Transverse colon (tissue), 4 donors: Measurements from ENCODE around the gene TNF.

Source experiments
- CTCF ChIP-seq, 5 experiments: fragments of 200-600 bp in 3 of 5; fragments of 450-650 bp in 2 of 5; sonication (generic) in 3 of 5; IDR thresholded peaks; 1 replicate in 2 of 5; 2 replicates in 3 of 5; pipeline ENCODE4 v1.5.1; 2016 to 2017; ENCODE audit warnings: antibody characterized with exemption in 5 of 5, inconsistent platforms in 3 of 5, mild to moderate bottlenecking in 2 of 5, moderate library complexity in 1 of 5
- POLR2A ChIP-seq: fragments of 450-650 bp; IDR thresholded peaks from one replicate; pipeline ENCODE4 v1.6.1; 2016; ENCODE audit warnings: antibody characterized with exemption, mild to moderate bottlenecking, moderate library complexity
- POLR2AphosphoS5 ChIP-seq, 3 donors: sonication (generic); formaldehyde crosslinking; IDR thresholded peaks; one replicate each; pipeline ENCODE4 v1.6.1; 2016; ENCODE audit warnings: antibody characterized with exemption in 3 of 3

DNA sequence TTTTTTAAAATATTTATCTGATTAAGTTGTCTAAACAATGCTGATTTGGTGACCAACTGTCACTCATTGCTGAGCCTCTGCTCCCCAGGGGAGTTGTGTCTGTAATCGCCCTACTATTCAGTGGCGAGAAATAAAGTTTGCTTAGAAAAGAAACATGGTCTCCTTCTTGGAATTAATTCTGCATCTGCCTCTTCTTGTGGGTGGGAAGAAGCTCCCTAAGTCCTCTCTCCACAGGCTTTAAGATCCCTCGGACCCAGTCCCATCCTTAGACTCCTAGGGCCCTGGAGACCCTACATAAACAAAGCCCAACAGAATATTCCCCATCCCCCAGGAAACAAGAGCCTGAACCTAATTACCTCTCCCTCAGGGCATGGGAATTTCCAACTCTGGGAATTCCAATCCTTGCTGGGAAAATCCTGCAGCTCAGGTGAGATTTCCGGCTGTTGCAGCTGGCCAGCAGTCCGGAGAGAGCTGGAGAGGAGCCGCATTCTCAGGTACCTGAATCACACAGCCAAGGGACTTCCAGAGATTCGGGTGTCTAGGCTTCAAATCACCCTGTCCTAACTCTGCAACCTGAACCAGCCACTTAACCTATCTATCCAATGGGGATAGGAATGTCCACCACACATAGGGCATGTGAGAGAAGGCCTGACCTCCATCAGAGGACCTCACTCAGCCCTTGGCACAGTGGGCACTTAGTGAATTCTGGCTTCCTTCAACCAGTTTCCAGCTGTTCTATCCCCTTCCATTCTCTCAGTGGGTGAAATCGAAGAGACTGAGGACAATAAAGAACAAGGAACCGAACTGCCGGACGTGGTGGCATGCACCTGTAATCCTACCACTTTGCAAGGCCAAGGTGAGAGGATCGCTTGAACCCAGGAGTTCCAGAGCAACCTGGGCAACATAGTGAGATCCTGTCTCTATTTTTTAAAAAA lies 3.1 kb downstream of the TNF start:
- no peak for TF ChIP-seq POLR2AphosphoS5 (IDR thresholded peaks at IDR 0.05)
- no peak for TF ChIP-seq CTCF (IDR thresholded peaks at IDR 0.05)
- TF ChIP-seq POLR2A = no peak
